ENCODE measurements around the gene NUDT4. TPM values are rescaled to one million over a fixed set of nuclear protein-coding genes. Genes with fewer than 3 reads are reported as not detected.
"Not testable (repeated sequence)": the region's sequence is repeated elsewhere in the genome, so short reads cannot be mapped to it uniquely, and the experiment has no call there.

Gene NUDT4
- total RNA-seq, 1 experiment from 2014 or later: 30.2 TPM

DNA sequence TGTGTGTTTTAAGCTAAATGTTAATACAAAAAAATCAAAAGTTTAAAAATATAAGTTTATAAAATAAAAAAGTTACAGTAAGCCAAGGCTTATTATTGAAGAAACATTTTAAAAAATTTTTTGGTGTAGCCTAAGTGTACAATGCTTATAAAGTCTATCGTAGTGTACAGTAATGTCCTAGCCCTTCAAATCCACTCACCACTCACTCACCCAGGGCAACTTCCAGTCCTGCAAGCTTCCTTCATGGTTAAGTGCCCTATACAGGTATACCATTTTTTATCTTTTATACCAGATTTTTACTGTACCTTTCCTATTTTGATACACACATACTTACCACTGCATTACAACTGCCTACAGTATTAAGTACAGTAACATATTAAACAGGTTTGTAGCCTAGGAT lies 52.1 kb downstream of the NUDT4 start:
- Histone ChIP-seq H3K27me3 (ENCODE audit: low read length) (no peaks in the 10 kb centered on the region), H3K9ac (ENCODE audit: low read length) (no peak overlapping the region), H3F3A (ENCODE audit: low read length, unreplicated experiment) (no peaks in the 10 kb centered on the region), H3K9me2 (replicated peaks; ENCODE audit: low read length) (no peaks in the 10 kb centered on the region), H3K27ac (ENCODE audit: low read length) (no peak overlapping the region), H3K9me3 (ENCODE audit: low read length) (no peaks in the 10 kb centered on the region), H3K36me3 (ENCODE audit: low read depth, low read length) (peaks cover 3% of the 10 kb centered on the region; the same call in 1 of the 2 replicates), H3K79me2 (ENCODE audit: low read length) (peaks cover 99% of the 10 kb centered on the region), H4K20me1 (ENCODE audit: low read length) (peaks cover 69% of the 10 kb centered on the region), H2AFZ (ENCODE audit: low read length) (no peak overlapping the region), H3K4me3 (ENCODE audit: low read length) (no peak overlapping the region), H3K4me2 (ENCODE audit: low read length) (no peak overlapping the region), H3K4me1 (ENCODE audit: insufficient read depth, low read length) (peaks cover 7% of the 10 kb centered on the region; the same call in 1 of the 2 replicates)
- no peak for DNase-seq
- ChIA-PET POLR2A (ENCODE audit: unreplicated experiment) (interaction anchor here (0.6 kb wide), 2 partner anchors 53 to 461 kb away, joined by 3 to 8 read pairs; no protein-coding TSS in a partner anchor), CTCF (no interaction called here)
- ATAC-seq: no peak
- no TSS peak for BruUV-seq (replicated peaks)
- intact Hi-C loops (cut with micrococcal nuclease): no loop called here
- TF ChIP-seq EZH2 (IDR thresholded peaks at IDR 0.05; ENCODE audit: low read length, unreplicated experiment) (no peak), EZH2phosphoT487 (IDR thresholded peaks at IDR 0.05; ENCODE audit: borderline replicate concordance, low read length) (no peak)
- TF ChIP-seq, protein P1, sequence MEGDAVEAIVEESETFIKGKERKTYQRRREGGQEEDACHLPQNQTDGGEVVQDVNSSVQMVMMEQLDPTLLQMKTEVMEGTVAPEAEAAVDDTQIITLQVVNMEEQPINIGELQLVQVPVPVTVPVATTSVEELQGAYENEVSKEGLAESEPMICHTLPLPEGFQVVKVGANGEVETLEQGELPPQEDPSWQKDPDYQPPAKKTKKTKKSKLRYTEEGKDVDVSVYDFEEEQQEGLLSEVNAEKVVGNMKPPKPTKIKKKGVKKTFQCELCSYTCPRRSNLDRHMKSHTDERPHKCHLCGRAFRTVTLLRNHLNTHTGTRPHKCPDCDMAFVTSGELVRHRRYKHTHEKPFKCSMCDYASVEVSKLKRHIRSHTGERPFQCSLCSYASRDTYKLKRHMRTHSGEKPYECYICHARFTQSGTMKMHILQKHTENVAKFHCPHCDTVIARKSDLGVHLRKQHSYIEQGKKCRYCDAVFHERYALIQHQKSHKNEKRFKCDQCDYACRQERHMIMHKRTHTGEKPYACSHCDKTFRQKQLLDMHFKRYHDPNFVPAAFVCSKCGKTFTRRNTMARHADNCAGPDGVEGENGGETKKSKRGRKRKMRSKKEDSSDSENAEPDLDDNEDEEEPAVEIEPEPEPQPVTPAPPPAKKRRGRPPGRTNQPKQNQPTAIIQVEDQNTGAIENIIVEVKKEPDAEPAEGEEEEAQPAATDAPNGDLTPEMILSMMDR (conservative IDR thresholded peaks at IDR 0.05; ENCODE audit: low read depth, low read length): no peak

DNA sequence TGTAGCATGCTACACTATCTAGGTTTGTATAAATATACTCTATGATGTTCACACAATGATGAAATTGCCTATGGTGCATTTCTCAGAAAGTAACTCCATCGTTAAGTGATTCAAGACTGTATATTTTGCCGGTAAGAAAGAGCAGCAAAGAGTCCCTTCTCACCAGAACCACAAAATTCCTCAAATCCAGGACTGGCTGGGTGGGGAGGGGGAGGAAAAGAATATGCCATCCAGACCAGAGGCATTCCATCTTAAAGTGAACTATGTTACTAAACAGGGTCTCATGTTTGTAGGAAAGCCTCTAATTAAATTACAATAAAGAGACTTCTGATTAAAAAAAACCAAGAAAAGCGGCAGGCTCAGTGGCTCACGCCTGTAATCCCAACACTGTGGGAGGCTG lies 52.6 kb downstream of the NUDT4 start:
- Histone ChIP-seq H3K4me3 (ENCODE audit: low read length) (no peak overlapping the region), H2AFZ (ENCODE audit: low read length) (no peak overlapping the region), H3F3A (ENCODE audit: low read length, unreplicated experiment) (no peaks in the 10 kb centered on the region), H3K79me2 (ENCODE audit: low read length) (peaks cover 99% of the 10 kb centered on the region), H3K9me2 (replicated peaks; ENCODE audit: low read length) (no peaks in the 10 kb centered on the region), H3K36me3 (ENCODE audit: low read depth, low read length) (peaks cover 3% of the 10 kb centered on the region; the same call in 1 of the 2 replicates), H3K4me2 (ENCODE audit: low read length) (no peak overlapping the region), H3K9me3 (ENCODE audit: low read length) (no peaks in the 10 kb centered on the region), H4K20me1 (ENCODE audit: low read length) (peaks cover 69% of the 10 kb centered on the region), H3K4me1 (ENCODE audit: insufficient read depth, low read length) (peaks cover 7% of the 10 kb centered on the region; the same call in 1 of the 2 replicates), H3K9ac (ENCODE audit: low read length) (no peak overlapping the region), H3K27me3 (ENCODE audit: low read length) (no peaks in the 10 kb centered on the region), H3K27ac (ENCODE audit: low read length) (no peak overlapping the region)
- BruUV-seq (replicated peaks): no TSS peak
- ChIA-PET POLR2A (ENCODE audit: unreplicated experiment) (interaction anchor here (0.6 kb wide), 1 partner anchor 53 kb away, joined by 8 read pairs; no protein-coding TSS in a partner anchor), CTCF (no interaction called here)
- DNase-seq (no peak), ATAC-seq (no peak)
- intact Hi-C loops (cut with micrococcal nuclease): no loop called here
- no peak for TF ChIP-seq EZH2 (IDR thresholded peaks at IDR 0.05; ENCODE audit: low read length, unreplicated experiment)
- no peak for TF ChIP-seq EZH2phosphoT487 (IDR thresholded peaks at IDR 0.05; ENCODE audit: borderline replicate concordance, low read length)
- TF ChIP-seq, protein P1 (conservative IDR thresholded peaks at IDR 0.05; ENCODE audit: low read depth, low read length): no peak

DNA sequence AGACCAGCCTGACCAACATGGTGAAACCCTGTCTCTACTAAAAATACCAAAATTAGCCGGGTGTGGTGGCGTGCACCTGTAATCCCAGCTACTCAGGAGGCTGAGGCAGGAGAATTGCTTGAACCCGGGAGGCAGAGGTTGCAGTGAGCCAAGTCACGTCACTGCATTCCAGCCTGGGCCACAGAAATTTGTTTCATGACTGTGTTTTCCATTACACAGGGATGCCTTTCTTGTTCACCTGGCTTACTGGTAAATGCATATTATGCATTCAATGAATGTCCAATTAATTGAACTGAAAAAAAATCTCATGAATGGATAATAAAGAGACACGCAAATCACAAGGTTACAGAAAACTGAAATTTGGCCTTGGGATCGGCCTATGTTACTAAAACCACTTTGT lies 54.3 kb downstream of the NUDT4 start:
- CTCF ChIA-PET: interaction anchor here (0.7 kb wide), 2 partner anchors 445 to 635 kb away, joined by 3 read pairs; no protein-coding TSS in a partner anchor
- BruUV-seq (replicated peaks): not testable (repeated sequence)

More for the DNA sequence above, 54.3 kb downstream of the NUDT4 start:
- H3K4me3 ChIP-seq (ENCODE audit: low read length); H3K9me3 ChIP-seq (ENCODE audit: low read length); POLR2A ChIA-PET (ENCODE audit: unreplicated experiment); DNase-seq; H3K27me3 ChIP-seq (ENCODE audit: low read length); H3K4me2 ChIP-seq (ENCODE audit: low read length); intact Hi-C loops (cut with micrococcal nuclease); H3K27ac ChIP-seq (ENCODE audit: low read length); H3K9ac ChIP-seq (ENCODE audit: low read length); ATAC-seq; H3K36me3 ChIP-seq (ENCODE audit: low read depth, low read length); H2AFZ ChIP-seq (ENCODE audit: low read length); H3F3A ChIP-seq (ENCODE audit: low read length, unreplicated experiment); H3K9me2 ChIP-seq (replicated peaks; ENCODE audit: low read length): not testable (repeated sequence)
- Histone ChIP-seq H3K4me1 (ENCODE audit: insufficient read depth, low read length) (peaks cover 19% of the 10 kb centered on the region; the same call in 1 of the 2 replicates), H3K79me2 (ENCODE audit: low read length) (peaks cover 99% of the 10 kb centered on the region), H4K20me1 (ENCODE audit: low read length) (peaks cover 72% of the 10 kb centered on the region)

Measured in PC-3 (cell line).